MM.1S (cell line): Measurements from ENCODE around the gene FBN3.

ENCODE experiments used
- DNase-seq: peaks from one replicate; pipeline ENCODE4 v3.0.0-alpha.2; 2015
- H2AFZ ChIP-seq: fragments of 300-600 bp; sonication (generic); 2 replicates; pipeline ENCODE4 v1.6.0; 2016; ENCODE audit warnings: antibody characterized with exemption, low read length
- H3F3A ChIP-seq: fragments of 300-600 bp; sonication (generic); 2 replicates; pipeline ENCODE4 v1.6.1; 2016; ENCODE audit warnings: mild to moderate bottlenecking, antibody characterized with exemption, low read length, moderate library complexity, mixed read lengths; ENCODE audit not compliant: insufficient read depth
- H3K27ac ChIP-seq: fragments of 300-600 bp; sonication (generic); 2 replicates; pipeline ENCODE4 v1.5.1; 2016; ENCODE audit warnings: mild to moderate bottlenecking, low read length
- H3K27me3 ChIP-seq: fragments of 300-600 bp; sonication (generic); replicated peaks from 2 replicates; pipeline ENCODE4 v1.6.0; 2016; ENCODE audit warnings: low read length; ENCODE audit not compliant: insufficient read depth
- H3K36me3 ChIP-seq: fragments of 300-600 bp; sonication (generic); replicated peaks from 2 replicates; pipeline ENCODE4 v1.6.1; 2016; ENCODE audit warnings: mild to moderate bottlenecking, low read length, mixed read lengths; ENCODE audit not compliant: insufficient read depth
- H3K4me1 ChIP-seq: fragments of 300-600 bp; sonication (generic); 2 replicates; pipeline ENCODE4 v1.6.1; 2016; ENCODE audit warnings: low read length, mixed read lengths
- H3K4me2 ChIP-seq: fragments of 300-600 bp; sonication (generic); 2 replicates; pipeline ENCODE4 v1.6.0; 2016; ENCODE audit warnings: low read depth, low read length
- H3K4me3 ChIP-seq: fragments of 300-600 bp; sonication (generic); 2 replicates; pipeline ENCODE4 v1.5.1; 2016; ENCODE audit warnings: low read length, mixed read lengths
- H3K79me2 ChIP-seq: fragments of 300-600 bp; sonication (generic); 2 replicates; pipeline ENCODE4 v1.6.1; 2016; ENCODE audit warnings: mixed run types, low read length, mixed read lengths
- H3K9ac ChIP-seq: fragments of 300-600 bp; sonication (generic); 2 replicates; pipeline ENCODE4 v1.6.1; 2016; ENCODE audit warnings: low read length, mixed read lengths
- H3K9me2 ChIP-seq: fragments of 300-600 bp; sonication (generic); replicated peaks from 2 replicates; pipeline ENCODE4 v1.6.1; 2016; ENCODE audit warnings: mild to moderate bottlenecking, low read length, mixed read lengths; ENCODE audit not compliant: insufficient read depth
- H3K9me3 ChIP-seq: fragments of 300-600 bp; sonication (generic); replicated peaks from 2 replicates; pipeline ENCODE4 v1.6.1; 2016; ENCODE audit warnings: mild to moderate bottlenecking, low read length, mixed read lengths; ENCODE audit not compliant: insufficient read depth
- H4K20me1 ChIP-seq: fragments of 300-600 bp; sonication (generic); 2 replicates; pipeline ENCODE4 v1.6.1; 2016; ENCODE audit warnings: mild to moderate bottlenecking, low read length, moderate library complexity, mixed read lengths; ENCODE audit not compliant: insufficient read depth
- EZH2 ChIP-seq: fragments of 300-600 bp; sonication (generic); optimal IDR thresholded peaks from 2 replicates; pipeline ENCODE3; 2017; ENCODE audit warnings: low read depth, mild to moderate bottlenecking, antibody characterized with exemption, low read length, mixed read lengths
- EZH2phosphoT487 ChIP-seq: fragments of 300-600 bp; sonication (generic); IDR thresholded peaks from 2 replicates; pipeline ENCODE4 v1.6.1; 2018; ENCODE audit warnings: antibody characterized with exemption, low read length
- TF ChIP-seq, protein P1 (sequence below): fragments of 300-600 bp; sonication (generic); IDR thresholded peaks from 2 replicates; pipeline ENCODE4 v1.5.1; 2016; ENCODE audit warnings: antibody characterized with exemption, low read length, mixed read lengths

The FBN3 gene

DNA sequence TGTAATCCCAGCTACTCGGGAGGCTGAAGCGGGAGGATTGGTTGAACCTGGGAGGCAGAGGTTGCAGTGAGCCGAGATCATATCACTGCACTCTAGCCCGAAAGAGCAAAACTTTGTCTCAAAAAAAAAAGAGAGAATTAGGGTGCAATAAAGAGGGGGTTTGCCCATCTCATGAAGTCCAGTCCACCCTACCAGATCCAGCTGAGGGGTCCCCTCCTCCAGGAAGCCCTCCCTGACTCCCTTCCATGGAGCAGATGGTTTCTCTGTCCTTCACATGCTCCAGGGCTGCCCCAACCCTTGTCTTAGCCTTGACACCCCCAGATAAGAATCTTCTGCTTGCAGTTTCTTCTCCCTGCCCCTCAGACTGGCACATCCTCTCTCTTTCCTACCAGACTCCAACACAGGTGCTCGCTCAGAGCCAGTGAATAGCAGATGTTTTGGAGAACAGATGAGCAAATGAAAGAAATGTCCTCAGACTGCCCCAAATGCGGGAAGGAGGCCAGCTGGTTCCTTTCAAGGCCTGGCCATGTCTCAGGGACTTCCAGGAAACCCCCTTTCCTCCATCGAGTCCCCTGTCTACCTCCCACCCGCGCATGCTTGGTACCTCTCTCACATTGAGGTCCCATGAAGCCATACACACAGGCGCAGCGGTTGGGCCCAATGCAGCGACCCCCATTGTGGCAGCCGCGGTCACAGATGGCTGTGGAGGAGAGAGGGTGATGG is 5.0 kb downstream of the FBN3 start:
- Histone ChIP-seq H3K79me2 (no peaks in the 10 kb centered on the region), H4K20me1 (no peaks in the 10 kb centered on the region), H3F3A (no peaks in the 10 kb centered on the region), H3K36me3 (no peaks in the 10 kb centered on the region), H3K4me1 (no peaks in the 10 kb centered on the region), H3K4me3 (no peak overlapping the region), H3K27me3 (peaks cover 91% of the 10 kb centered on the region), H3K4me2 (no peak overlapping the region), H3K9me3 (no peaks in the 10 kb centered on the region), H3K9me2 (no peaks in the 10 kb centered on the region), H2AFZ (no peak overlapping the region), H3K27ac (no peak overlapping the region), H3K9ac (no peak overlapping the region)
- TF ChIP-seq EZH2 (no peak), EZH2phosphoT487 (no peak)
- TF ChIP-seq, protein P1, sequence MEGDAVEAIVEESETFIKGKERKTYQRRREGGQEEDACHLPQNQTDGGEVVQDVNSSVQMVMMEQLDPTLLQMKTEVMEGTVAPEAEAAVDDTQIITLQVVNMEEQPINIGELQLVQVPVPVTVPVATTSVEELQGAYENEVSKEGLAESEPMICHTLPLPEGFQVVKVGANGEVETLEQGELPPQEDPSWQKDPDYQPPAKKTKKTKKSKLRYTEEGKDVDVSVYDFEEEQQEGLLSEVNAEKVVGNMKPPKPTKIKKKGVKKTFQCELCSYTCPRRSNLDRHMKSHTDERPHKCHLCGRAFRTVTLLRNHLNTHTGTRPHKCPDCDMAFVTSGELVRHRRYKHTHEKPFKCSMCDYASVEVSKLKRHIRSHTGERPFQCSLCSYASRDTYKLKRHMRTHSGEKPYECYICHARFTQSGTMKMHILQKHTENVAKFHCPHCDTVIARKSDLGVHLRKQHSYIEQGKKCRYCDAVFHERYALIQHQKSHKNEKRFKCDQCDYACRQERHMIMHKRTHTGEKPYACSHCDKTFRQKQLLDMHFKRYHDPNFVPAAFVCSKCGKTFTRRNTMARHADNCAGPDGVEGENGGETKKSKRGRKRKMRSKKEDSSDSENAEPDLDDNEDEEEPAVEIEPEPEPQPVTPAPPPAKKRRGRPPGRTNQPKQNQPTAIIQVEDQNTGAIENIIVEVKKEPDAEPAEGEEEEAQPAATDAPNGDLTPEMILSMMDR = no peak
- no peak for DNase-seq

GRCh38 chr19:8143041-8143440 is 6.4 kb downstream of the FBN3 start:
- no peaks in the 10 kb centered on the region for H3K9me3 ChIP-seq
- no peaks in the 10 kb centered on the region for H3K4me1 ChIP-seq
- H4K20me1 ChIP-seq = no peaks in the 10 kb centered on the region
- no peak for DNase-seq
- H2AFZ ChIP-seq = no peak overlapping the region
- H3K4me2 ChIP-seq = no peak overlapping the region
- H3K9me2 ChIP-seq = no peaks in the 10 kb centered on the region
- H3F3A ChIP-seq = no peaks in the 10 kb centered on the region
- no peaks in the 10 kb centered on the region for H3K36me3 ChIP-seq
- no peak for TF ChIP-seq EZH2
- TF ChIP-seq EZH2phosphoT487 = no peak
- TF ChIP-seq, protein P1 = no peak
- H3K9ac ChIP-seq = no peak overlapping the region
- peaks cover 93% of the 10 kb centered on the region for H3K27me3 ChIP-seq
- no peak overlapping the region for H3K4me3 ChIP-seq
- H3K27ac ChIP-seq = no peak overlapping the region
- no peaks in the 10 kb centered on the region for H3K79me2 ChIP-seq

GRCh38 chr19:8142513-8142900 is 6.9 kb downstream of the FBN3 start:
- Histone ChIP-seq H3K27ac (no peak overlapping the region), H3K79me2 (no peaks in the 10 kb centered on the region), H3K4me3 (no peak overlapping the region), H3K4me1 (no peaks in the 10 kb centered on the region), H3K9ac (no peak overlapping the region), H3K4me2 (no peak overlapping the region), H2AFZ (no peak overlapping the region), H3K36me3 (no peaks in the 10 kb centered on the region), H3F3A (no peaks in the 10 kb centered on the region), H4K20me1 (no peaks in the 10 kb centered on the region), H3K9me3 (no peaks in the 10 kb centered on the region), H3K9me2 (no peaks in the 10 kb centered on the region), H3K27me3 (peaks cover 92% of the 10 kb centered on the region)
- no peak for DNase-seq
- TF ChIP-seq, protein P1 = no peak
- no peak for TF ChIP-seq EZH2phosphoT487
- no peak for TF ChIP-seq EZH2
